Brain pericyte (primary cell): ENCODE measurements around the gene ARHGAP42.
A peak's percentile ranks its signal among the peaks of the same experiment; 100 is the strongest.

Experiments used
- DNase-seq: peaks from one replicate; pipeline ENCODE4 v3.0.0-alpha.2; 2012; ENCODE audit warnings: low read depth, low spot score

ARHGAP42 gene

DNA sequence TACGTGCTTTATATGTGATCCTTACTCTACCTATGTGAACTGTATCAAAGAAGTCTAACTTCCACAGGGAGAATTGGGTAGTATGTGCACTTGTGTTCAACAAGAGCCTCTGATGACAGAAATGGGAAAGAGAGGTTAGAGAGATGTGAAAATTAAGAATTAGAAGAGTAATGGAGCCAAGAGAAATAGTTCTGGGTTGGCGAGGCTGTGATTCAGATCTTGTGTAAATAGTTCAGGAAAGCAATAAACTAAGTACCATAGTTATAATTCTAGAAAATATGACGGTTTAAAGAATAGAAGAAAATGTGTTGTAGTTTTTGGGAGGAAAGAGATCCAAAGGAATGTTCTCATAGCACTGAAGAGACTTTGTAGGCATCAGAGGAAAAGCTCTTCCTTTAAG, 112.4 kb downstream of the ARHGAP42 start:
- DNase-seq = no peak

DNA sequence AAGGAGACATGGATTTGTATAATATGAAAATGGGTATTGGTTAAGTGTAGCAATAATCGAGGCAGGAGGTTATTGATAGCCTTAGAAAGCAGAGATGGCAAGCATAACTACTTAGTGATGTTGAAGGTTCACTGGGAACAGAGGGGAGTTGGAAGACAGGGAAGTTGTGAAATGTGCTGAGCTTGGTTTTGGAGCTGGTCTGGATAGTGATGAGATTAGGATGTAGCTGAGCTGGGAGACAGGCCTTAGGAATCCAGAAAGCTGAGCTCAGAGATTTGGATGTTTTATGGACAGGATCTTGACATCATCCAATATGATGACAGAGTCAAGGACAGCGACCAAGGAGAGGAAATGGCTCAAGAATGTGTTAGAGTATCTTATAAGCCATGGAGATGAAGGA, 113.1 kb downstream of the ARHGAP42 start:
- no peak for DNase-seq

DNA sequence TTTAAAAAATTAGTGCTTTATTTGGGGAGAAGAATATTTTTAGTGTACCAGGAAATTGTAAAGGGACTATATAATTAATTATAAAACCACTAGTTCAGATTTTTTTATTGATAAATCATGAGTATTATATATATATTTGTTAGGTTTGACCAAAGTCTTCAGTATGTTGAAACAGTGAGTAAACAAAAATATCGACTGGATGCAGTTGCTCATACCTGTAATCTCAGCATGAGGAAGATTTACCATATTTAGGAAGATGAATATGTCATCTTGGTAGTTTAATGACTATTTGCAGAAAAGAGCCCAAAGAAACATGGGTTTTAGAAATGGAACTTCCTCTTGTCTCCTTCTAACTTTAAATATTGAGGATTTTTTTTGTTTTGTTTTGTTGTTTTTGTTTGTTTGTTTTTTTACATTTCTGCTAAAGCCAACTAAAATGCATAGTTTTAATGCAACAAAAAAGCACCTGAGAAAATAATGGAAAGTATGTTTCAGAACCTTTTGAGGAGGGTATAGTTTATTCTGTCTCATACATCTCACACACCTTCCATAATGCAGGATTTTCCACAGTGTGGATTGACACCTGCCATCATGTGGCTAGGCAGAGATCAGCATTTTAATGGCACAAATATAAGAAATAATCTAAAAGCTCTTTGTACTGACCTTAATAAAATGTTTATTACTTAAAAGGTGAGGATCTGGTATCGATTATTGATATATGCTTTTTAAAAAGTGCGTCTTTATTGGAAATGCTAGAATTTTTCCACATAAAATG, 114.3 kb downstream of the ARHGAP42 start:
- no peak for DNase-seq

GRCh38 chr11:100805506-100806199, 118.6 kb downstream of the ARHGAP42 start:
- no peak for DNase-seq

GRCh38 chr11:100806296-100806695, 119.2 kb downstream of the ARHGAP42 start:
- DNase-seq = no peak

DNA sequence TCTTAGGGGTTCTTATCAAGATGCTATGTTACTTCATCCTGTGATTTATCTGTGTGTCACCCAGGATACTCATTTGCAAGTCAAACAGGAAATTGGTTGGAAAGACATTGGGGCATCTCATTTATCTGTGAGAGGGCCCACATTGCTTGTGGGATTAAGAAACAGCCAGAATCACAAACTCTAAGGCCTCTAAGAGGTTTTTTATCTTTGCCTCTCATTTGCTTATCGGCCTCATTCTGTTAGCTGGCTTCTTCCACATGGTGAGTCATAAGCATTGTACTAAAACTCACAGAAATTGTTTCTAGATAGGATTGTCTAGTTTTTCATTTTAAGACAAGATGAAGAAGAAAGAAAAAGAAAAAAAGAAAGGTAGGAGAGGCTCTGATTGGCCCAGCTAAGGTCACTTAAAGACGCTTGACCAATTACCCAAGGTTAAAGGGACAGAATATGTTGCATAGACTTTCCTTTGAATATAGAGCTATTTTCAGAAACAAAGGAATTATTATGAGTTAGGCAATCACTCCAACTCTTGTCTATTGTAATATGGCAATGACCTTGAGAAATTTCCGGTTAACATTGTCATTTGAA, 121.9 kb downstream of the ARHGAP42 start:
- DNase-seq = no peak

DNA sequence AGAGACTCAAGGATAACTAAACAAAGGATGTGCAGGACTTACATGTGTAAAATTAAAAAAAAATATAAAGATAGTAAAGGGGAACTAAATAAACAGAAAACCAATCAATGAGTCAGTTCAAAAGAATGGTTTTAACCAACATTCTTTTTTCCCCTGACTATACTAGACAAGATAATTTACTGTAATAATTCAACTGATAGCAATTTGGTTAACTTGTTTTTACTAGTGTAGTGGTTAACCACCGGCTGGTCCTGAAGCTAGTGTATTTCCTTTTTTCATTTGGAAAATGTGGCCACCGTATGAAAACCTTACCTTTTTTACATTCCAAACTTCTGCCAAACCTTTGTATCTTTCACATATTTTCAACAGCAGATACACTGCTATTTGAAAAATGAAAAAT, 123.1 kb downstream of the ARHGAP42 start:
- no peak for DNase-seq

DNA sequence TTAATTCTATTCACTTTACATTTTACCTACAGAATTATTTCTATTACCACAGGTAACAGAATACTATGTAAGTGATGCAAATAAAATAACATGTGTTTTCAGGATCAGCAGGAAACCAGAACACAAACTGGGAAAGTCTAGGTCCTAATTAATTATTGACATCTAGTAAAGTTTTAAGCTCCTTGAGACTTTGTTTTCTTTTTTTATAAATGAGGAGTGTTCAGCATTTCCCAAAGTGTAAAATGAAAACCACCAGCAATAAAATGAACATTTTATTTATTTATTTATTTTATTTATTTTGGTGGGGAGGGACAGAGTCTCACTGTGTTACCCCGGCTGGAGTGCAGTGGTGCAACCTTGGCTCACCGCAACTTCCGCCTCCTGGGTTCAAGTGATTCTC, 123.6 kb downstream of the ARHGAP42 start:
- no peak for DNase-seq

- no peak for DNase-seq
Observed at GRCh38 chr11:100812517-100812916, 125.4 kb downstream of the ARHGAP42 start.

DNA sequence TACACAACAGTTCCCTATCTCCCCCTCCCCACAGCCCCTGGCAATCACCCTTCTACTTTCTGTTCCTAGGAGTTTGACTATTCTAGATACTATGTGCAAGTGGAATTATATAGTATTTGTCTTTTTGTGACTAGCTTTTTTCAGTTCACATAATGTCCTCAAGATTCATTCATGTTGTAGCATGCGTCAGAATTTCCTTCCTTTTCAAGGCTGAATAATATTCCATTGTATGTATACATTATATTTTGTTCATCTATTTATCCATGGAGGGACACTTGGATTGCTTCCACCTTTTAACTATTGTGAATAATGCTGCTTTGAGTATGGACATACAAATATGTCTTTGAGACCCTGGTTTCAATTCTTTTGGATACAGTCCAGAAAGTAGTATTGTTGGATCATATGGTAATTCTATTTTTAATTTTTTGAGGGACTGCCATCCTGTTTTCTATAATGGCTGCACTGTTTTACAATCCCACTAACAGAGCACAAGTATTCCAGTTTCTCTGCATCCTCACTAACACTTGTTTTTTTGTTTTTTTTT, 128.8 kb downstream of the ARHGAP42 start:
- no peak for DNase-seq

- no peak for DNase-seq
Observed at GRCh38 chr11:100816823-100817222, 129.7 kb downstream of the ARHGAP42 start.

GRCh38 chr11:100817620-100818019, 130.5 kb downstream of the ARHGAP42 start:
- DNase-seq = no peak

- no peak for DNase-seq
Observed at GRCh38 chr11:100820621-100821020, 133.5 kb downstream of the ARHGAP42 start.

GRCh38 chr11:100821198-100821597, 134.1 kb downstream of the ARHGAP42 start:
- no peak for DNase-seq

- peak; percentile 73 for DNase-seq
Observed at GRCh38 chr11:100823360-100823759, 136.3 kb downstream of the ARHGAP42 start.

GRCh38 chr11:100824041-100824809, 137.1 kb downstream of the ARHGAP42 start:
- DNase-seq = no peak

GRCh38 chr11:100825626-100826025, 138.5 kb downstream of the ARHGAP42 start:
- DNase-seq = no peak

- peak; percentile 38 for DNase-seq
Observed at GRCh38 chr11:100827934-100828661, 141.0 kb downstream of the ARHGAP42 start.

DNA sequence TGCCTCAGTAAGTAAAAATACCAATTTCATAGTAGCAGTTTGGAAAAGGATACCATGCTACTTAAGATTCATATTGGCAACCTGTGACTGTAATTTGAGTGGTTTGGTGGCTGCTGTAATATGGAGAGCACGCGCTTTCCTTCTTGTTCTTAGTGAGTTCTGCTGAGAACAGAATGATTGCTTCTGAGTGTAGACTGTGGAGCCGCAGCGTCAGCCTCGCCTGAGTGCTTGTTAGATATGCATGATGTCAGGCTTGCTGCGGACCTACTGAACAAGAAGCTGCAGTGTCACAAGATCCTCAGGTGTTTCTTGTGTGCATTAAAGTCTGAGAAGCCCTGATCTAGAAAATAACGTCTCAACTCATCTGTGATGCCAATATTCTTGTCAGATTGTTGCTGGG, 143.2 kb downstream of the ARHGAP42 start:
- DNase-seq = no peak

- DNase-seq = no peak
Observed at GRCh38 chr11:100830978-100831732, 144.1 kb downstream of the ARHGAP42 start.
